ENCODE data around the gene SEL1L. TPM values are rescaled to one million over a fixed set of nuclear protein-coding genes. Genes with fewer than 3 reads are reported as not detected.

The SEL1L gene
- total RNA-seq, 1 experiment from 2014 or later, result 41.4 TPM

DNA sequence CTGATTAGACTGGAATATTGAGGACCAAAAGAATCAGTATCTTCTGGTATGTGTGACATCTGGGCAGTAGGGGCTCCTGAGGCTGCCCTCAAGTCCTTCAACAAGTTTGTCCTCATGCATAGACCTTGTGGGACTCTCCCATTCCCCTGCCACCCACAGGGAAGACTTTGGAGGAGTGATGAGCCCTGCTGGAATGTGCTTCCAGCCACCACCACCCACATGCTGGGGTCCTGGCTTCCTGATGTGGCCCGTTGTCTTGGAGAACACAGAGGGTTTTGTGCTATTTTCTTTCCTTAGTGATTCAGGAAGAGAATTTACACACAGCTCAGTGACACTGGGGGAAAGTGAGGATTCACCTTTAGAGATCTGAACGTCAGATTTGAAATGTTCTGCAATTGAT is 29.2 kb upstream of the SEL1L start:
- Histone ChIP-seq H3K9me3 (ENCODE audit: control insufficient read depth in 1 of 2, insufficient read depth in 1 of 2, low read depth in 1 of 2, low read length in 2 of 2) (no peaks in the 10 kb centered on the region), H3K4me1 (ENCODE audit: control insufficient read depth in 1 of 2, insufficient read depth in 2 of 2, low read length in 2 of 2) (no peaks in the 10 kb centered on the region), H3K4me3 (replicated peaks in 1 of 2; ENCODE audit: low read depth in 1 of 2, low read length in 2 of 2) (no peak overlapping the region), H3K9ac (ENCODE audit: low read length) (no peak overlapping the region), H3K9me2 (ENCODE audit: insufficient read depth) (no peaks in the 10 kb centered on the region), H4K20me1 (ENCODE audit: insufficient read depth) (no peaks in the 10 kb centered on the region), H3K79me2 (ENCODE audit: insufficient read depth, low read length) (no peaks in the 10 kb centered on the region), H3K36me3 (ENCODE audit: control insufficient read depth in 1 of 2, insufficient read depth in 2 of 2, low read length in 2 of 2) (no peaks in the 10 kb centered on the region; a peak in 1 of 4 replicates), H3K4me2 (ENCODE audit: low read length) (no peak overlapping the region), H3K27me3 (ENCODE audit: insufficient read depth, low read length) (peaks cover 18% of the 10 kb centered on the region), H3K27ac (ENCODE audit: low read depth, low read length) (no peak overlapping the region), H2AFZ (ENCODE audit: low read depth, low read length, poor library complexity, severe bottlenecking) (no peak overlapping the region)
- DNase-seq (ENCODE audit: low read depth, low spot score), result no peak
- TF ChIP-seq JUND (IDR thresholded peaks at IDR 0.05) (no peak), ELF1 (IDR thresholded peaks at IDR 0.05; ENCODE audit: borderline replicate concordance, low read depth) (no peak), SIN3A (IDR thresholded peaks at IDR 0.05; ENCODE audit: low read depth) (no peak), POLR2A (IDR thresholded peaks at IDR 0.05; ENCODE audit: borderline replicate concordance, extremely low read depth, insufficient read depth, insufficient read length) (no peak), FOSL1 (IDR thresholded peaks at IDR 0.05; ENCODE audit: low read depth) (no peak), EGR1 (IDR thresholded peaks at IDR 0.05; ENCODE audit: low read depth) (no peak), EZH2 (IDR thresholded peaks at IDR 0.05) (no peak), SRF (IDR thresholded peaks at IDR 0.05; ENCODE audit: low read depth) (no peak), ZFX (IDR thresholded peaks at IDR 0.05) (no peak), TCF7L2 (IDR thresholded peaks at IDR 0.05; ENCODE audit: borderline replicate concordance, extremely low read depth, insufficient read depth, insufficient read length) (no peak), RAD21 (IDR thresholded peaks at IDR 0.05; ENCODE audit: low read depth) (no peak)
- TF ChIP-seq, protein P1, sequence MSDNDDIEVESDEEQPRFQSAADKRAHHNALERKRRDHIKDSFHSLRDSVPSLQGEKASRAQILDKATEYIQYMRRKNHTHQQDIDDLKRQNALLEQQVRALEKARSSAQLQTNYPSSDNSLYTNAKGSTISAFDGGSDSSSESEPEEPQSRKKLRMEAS (IDR thresholded peaks at IDR 0.05), result no peak
- TF ChIP-seq, protein P2, sequence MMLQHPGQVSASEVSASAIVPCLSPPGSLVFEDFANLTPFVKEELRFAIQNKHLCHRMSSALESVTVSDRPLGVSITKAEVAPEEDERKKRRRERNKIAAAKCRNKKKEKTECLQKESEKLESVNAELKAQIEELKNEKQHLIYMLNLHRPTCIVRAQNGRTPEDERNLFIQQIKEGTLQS (IDR thresholded peaks at IDR 0.05), result no peak
- TF ChIP-seq, protein P3, sequence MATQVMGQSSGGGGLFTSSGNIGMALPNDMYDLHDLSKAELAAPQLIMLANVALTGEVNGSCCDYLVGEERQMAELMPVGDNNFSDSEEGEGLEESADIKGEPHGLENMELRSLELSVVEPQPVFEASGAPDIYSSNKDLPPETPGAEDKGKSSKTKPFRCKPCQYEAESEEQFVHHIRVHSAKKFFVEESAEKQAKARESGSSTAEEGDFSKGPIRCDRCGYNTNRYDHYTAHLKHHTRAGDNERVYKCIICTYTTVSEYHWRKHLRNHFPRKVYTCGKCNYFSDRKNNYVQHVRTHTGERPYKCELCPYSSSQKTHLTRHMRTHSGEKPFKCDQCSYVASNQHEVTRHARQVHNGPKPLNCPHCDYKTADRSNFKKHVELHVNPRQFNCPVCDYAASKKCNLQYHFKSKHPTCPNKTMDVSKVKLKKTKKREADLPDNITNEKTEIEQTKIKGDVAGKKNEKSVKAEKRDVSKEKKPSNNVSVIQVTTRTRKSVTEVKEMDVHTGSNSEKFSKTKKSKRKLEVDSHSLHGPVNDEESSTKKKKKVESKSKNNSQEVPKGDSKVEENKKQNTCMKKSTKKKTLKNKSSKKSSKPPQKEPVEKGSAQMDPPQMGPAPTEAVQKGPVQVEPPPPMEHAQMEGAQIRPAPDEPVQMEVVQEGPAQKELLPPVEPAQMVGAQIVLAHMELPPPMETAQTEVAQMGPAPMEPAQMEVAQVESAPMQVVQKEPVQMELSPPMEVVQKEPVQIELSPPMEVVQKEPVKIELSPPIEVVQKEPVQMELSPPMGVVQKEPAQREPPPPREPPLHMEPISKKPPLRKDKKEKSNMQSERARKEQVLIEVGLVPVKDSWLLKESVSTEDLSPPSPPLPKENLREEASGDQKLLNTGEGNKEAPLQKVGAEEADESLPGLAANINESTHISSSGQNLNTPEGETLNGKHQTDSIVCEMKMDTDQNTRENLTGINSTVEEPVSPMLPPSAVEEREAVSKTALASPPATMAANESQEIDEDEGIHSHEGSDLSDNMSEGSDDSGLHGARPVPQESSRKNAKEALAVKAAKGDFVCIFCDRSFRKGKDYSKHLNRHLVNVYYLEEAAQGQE (IDR thresholded peaks at IDR 0.05; ENCODE audit: low read depth), result no peak
- TF ChIP-seq, protein P4, sequence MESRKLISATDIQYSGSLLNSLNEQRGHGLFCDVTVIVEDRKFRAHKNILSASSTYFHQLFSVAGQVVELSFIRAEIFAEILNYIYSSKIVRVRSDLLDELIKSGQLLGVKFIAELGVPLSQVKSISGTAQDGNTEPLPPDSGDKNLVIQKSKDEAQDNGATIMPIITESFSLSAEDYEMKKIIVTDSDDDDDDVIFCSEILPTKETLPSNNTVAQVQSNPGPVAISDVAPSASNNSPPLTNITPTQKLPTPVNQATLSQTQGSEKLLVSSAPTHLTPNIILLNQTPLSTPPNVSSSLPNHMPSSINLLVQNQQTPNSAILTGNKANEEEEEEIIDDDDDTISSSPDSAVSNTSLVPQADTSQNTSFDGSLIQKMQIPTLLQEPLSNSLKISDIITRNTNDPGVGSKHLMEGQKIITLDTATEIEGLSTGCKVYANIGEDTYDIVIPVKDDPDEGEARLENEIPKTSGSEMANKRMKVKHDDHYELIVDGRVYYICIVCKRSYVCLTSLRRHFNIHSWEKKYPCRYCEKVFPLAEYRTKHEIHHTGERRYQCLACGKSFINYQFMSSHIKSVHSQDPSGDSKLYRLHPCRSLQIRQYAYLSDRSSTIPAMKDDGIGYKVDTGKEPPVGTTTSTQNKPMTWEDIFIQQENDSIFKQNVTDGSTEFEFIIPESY (IDR thresholded peaks at IDR 0.05; ENCODE audit: extremely low read depth, insufficient replicate concordance, low read length), result no peak
- RAD21 ChIA-PET (ENCODE audit: low non-redundant PET in 1 of 2, low total read pairs in 2 of 2, uncharacterized antibody in 2 of 2, unreplicated experiment in 2 of 2), result no interaction called here
- CTCF ChIA-PET, result no interaction called here
- intact Hi-C loops (cut with micrococcal nuclease), result no loop called here
- no TSS peak for BruUV-seq (replicated peaks)
- ATAC-seq, result no peak
- POLR2A ChIA-PET, result no interaction called here
